Measurements from ENCODE around the gene ITPR1.

DNA sequence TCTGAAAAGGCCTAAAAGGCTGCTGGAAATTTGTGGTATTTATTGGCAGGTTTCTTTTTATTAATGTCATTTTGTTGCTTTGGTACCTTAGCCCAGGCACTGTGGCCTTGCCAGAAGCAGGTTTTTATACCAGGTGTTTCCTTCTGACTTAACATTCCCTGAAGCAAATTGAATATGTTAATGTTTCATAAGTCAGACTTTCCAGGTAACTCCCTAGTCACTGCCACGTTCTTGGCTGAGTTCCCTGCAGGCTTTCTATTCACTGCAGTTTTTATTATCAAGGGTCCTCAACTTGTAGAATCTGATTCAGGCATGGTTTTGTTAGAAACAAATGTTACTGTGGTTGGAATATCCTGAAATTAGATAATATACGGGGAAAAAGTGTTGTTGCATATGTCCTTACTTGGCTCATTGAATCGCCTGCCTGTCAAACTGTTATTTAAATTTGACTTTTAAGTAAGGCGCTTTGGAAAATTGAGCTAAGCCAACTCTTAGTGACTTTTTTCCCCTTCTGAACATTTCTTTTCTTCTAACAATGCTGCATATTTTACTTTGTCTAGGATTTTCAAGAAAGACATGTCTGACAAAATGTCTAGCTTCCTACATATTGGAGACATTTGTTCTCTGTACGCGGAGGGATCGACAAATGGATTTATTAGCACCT is 22.9 kb downstream of the ITPR1 start:
- no peak for TF ChIP-seq POLR2A (IDR thresholded peaks at IDR 0.05)
- TF ChIP-seq, protein P1, sequence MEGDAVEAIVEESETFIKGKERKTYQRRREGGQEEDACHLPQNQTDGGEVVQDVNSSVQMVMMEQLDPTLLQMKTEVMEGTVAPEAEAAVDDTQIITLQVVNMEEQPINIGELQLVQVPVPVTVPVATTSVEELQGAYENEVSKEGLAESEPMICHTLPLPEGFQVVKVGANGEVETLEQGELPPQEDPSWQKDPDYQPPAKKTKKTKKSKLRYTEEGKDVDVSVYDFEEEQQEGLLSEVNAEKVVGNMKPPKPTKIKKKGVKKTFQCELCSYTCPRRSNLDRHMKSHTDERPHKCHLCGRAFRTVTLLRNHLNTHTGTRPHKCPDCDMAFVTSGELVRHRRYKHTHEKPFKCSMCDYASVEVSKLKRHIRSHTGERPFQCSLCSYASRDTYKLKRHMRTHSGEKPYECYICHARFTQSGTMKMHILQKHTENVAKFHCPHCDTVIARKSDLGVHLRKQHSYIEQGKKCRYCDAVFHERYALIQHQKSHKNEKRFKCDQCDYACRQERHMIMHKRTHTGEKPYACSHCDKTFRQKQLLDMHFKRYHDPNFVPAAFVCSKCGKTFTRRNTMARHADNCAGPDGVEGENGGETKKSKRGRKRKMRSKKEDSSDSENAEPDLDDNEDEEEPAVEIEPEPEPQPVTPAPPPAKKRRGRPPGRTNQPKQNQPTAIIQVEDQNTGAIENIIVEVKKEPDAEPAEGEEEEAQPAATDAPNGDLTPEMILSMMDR (IDR thresholded peaks at IDR 0.05) = no peak
